GM19438 (cell line): ENCODE results near the gene MRPL50.

Source experiments
- ATAC-seq: cut with Tn5 transposase; IDR thresholded peaks from one replicate; pipeline ENCODE4 v1.9.1; 2021; ENCODE audit warnings: low read depth; ENCODE audit not compliant: unreplicated experiment

The MRPL50 gene

DNA sequence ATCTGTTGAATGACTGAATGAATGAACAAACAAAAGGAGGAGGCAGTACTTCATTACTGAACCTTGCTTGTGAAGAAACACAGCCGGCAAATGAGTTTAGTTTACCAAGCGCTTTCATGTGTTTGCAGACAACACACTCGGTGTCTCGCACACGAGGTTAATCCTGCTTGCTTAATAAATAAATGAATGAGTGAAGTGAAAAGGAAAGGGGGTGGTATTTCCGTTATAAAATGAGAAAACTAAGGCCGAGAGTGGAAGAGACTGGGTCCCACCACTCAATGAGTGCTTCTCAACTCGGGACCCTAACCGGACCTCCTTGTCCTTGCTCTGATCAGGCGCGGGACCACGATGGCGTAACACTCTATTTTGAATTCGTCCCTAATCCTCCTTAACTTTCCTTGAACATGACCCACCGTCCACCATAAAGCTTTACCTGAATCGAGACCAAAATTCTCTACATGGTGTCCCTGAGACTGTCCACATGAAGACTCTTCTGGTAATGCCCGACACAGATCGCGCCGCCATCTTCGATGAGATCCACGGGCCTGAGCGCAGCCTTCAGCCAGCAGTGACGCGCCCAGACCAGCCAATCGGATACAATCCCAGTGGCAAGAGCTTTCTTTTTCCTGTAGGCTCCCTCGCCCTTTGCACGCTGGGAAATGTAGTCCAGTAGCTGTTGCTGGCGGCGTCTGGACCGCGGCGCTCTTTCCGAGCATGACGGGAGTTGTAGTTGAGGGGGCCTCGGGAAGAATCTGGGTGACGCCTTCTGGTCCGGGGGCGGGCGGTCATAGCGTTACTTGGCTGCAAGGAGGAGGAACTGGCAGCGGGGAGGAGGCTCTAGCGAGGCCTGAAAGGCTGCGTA lies at the start of gene MRPL50, which contains the start of gene ZNF189:
Gene MRPL50, minus strand, starts transcription at position 551 of the 862 bp plus-strand sequence. Its CDS starts 26 bp downstream, at position 525.
Gene ZNF189, plus strand, starts transcription at position 784 of the 862 bp plus-strand sequence. CDS start 306 bp downstream, outside the sequence.
- ATAC-seq: peak; percentile 96

DNA sequence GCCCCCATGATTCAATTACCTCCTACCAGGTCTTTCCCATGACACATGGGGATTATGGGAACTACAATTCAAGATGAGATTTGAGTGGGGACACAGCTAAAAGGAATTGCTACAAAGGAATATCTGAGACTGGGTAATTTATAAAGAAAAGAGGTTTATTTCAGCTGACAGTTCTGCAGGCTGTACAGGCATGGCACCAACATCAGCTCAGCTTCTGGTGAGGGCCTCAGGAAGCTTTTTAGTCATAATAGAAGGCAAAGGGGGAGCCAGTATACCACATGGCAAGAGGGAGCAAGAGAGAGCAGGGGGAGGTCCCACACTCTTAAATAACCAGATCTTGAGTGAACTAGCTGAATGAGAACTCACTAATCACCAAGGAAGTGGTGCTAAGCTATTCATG lies 48.3 kb upstream of the MRPL50 start:
- no peak for ATAC-seq

DNA sequence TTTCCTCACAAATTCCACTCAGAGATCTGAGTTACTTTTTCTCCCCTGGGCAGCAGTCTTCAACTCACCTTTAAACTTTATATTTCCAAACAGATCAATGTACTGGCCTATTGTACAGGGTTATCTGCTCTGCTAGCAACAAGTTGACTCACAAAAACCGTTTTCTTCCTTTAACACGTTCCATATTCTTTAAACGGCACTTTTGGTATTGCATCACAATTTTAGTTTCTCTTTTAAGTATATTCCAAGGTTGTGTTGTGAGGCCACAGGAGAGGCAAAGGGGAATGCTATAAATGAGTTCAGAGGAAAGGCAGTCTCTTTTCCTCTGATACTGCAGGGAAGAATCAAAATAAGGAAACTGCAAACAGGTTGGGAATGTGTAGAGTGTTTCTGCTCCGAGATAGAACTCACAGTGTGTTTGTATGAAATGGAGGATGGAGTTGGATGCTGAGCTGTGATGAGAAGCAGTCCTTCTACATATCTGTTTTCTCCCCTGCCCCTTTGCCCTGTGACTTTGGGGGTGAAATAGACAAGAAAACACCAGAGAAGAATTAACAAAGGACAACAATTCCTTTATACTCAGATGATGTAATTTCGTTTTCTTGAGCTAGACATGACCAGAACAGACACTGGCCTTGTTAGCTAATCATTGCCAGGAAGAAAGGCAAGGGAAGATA lies 47.1 kb upstream of the MRPL50 start:
- ATAC-seq: no peak

DNA sequence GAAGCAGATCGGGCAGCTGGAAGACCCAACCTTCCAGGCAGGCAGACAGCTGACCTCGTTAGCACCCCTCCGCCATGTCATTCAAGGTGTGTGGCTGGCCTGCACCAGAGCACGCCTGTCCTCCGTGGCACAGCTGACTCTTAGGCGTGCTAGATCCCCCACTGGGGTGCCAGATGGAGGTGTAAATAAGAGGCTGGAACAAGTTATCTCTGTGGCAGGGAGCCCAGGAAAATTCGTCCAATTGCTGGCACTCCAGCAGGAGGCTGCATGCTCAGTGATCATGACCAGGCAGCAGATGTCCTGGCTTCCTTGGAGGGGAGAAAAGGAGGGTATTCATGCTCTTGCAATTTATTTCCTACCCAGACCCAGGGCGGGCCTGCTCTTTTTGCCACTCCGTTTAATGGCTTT lies 45.0 kb upstream of the MRPL50 start:
- ATAC-seq: no peak

DNA sequence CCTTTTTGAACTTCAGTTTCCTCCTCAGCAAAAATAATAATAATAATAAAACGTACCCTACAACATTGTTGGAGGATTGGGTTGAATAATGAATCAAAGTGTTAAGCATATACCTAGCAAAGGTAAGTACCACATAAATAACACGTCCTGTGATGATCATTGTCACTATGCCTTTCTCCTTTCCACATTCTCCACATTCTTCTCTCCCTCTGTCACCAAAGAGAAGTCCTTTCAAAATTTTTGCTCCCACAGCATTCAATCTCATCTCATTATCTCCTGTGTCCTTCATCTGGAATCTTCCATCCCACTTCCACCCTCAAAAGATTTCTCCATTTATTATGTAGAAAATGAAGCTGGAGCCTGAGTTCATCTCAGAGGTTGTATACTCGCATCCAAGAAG lies 44.3 kb upstream of the MRPL50 start:
- no peak for ATAC-seq

DNA sequence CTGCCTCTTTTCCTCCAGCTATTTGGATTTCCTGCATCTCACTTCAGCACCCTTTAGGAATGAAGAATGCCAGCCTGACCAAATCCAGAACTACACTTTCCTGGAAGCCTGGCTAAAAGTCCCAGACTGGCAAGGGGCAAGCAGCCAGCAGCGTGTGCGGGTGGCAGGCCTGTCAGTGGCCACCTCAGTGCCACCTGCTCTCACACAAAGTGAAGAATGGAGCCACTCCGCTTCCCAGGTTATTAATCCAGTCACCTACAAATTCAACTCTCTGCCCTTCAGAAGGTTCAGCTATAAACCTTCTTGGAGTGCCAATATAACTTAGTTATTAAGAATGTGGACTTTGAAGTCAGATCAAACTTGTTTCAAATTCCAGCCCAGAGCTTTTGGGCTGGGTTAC lies 43.9 kb upstream of the MRPL50 start:
- ATAC-seq: no peak

DNA sequence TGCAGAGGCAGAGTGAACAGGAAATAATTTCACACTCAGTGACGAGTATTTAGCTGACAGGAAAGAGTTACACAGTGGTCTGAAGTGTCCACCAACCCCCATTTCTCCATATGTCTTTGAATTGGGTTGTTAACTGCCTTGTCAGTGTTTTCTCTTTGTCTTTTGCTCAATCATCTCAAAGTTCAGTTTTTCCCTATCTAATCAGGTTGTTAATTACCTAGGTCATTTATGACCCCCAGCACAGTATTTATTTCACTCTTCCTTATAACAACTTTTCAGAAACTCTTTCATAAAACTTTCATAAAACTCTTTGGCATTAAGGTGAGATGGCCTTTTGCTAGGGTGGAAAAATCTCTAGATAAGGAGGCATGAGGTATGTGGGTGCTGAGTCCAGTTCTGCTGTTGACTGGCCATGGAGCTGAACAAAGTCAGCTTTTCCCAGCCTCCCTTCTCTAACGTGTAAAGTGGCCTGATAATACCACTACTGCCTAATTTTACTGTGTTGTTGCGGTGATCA lies 42.4 kb upstream of the MRPL50 start:
- ATAC-seq: no peak

DNA sequence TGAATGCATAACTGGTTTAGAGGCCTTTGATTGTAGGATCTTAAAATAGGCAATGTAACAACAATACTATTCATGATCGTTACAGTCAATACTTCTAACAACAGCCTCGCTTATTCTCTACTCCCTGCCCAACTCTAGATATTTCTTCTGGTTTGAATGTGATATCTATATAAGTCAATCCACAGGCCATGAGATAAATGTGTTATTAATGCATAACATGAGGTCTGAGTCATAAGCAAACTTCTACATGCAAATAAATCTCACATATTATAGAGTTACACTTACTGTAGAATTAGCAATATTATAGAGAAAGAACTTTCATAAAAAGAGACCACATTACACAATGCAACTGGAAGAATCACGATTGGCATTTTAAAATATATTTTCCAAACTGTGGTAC lies 40.1 kb upstream of the MRPL50 start:
- ATAC-seq: no peak

DNA sequence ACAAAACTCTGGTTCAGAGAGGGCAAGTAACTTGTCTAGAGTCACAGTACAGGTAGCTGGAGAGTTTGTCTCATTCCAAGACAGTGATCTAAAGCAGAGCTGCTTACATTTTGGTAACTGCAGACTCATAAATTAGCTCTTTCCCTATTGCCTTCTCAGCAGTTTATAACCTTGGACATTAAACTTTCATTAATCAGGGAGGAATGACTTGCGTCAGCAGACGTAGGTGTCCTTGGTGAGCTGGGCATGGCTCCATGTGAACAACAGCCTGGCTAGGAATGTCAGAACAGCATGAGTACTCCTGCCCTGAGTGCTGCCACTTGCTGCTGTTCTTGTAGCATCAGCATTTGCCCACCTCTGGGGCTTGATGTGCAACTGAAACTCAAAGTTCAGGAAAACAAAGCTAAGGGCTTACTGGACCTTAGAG lies 39.4 kb upstream of the MRPL50 start:
- no peak for ATAC-seq

DNA sequence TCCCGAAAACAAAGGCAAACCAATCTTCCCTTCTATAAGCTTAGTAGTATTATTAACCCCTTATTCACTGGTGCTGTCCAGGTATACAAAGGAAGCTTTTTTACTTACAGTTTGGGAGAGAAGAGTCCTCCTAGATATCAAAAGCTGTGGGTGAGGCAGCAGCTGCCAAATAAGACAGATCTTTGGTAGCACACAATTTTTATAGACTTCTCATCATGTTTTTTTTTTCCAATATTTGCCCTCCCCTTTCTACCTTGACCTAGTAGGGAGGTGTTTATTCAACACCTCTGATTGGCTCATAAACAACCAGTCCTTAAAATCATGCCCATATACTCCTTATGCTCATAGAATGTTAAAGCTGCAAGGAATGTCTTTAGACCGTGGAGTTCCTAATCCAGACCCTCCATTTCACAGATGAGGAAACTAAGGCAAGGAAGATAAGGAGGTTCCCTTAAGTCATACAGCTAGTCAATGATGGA lies 37.2 kb upstream of the MRPL50 start, which contains the start of gene ALDOB:
Gene ALDOB, minus strand, starts transcription at position 174 of the 479 bp plus-strand sequence. CDS start 4,887 bp downstream, outside the sequence.
- no peak for ATAC-seq

- ATAC-seq: no peak
Observed at GRCh38 chr9:101434998-101435397, 36.6 kb upstream of the MRPL50 start.

DNA sequence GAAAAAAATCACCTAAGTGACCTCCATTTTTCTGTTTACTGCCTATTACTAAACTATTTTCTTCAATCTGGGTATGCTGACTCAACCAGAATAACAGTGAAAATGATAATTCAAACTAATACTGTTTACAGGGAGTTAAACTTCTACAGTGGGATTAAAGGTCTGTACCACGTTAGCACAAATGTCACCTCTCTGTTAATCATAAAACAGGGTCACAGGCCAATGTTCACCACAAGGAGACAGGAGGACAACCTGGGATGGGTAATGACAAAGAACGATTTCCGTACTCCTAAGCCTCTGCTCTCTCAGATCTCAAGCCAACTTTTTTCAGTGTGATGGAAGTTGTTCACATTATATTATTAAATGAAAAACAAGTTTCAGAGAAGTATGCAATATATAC lies 34.8 kb upstream of the MRPL50 start:
- ATAC-seq: no peak

GRCh38 chr9:101432740-101433139 lies 34.3 kb upstream of the MRPL50 start:
- ATAC-seq: no peak

- ATAC-seq: no peak
Observed at GRCh38 chr9:101432171-101432570, 33.8 kb upstream of the MRPL50 start.

- no peak for ATAC-seq
Observed at GRCh38 chr9:101429736-101430135, 31.3 kb upstream of the MRPL50 start.

GRCh38 chr9:101428909-101429308 lies 30.5 kb upstream of the MRPL50 start:
- no peak for ATAC-seq

DNA sequence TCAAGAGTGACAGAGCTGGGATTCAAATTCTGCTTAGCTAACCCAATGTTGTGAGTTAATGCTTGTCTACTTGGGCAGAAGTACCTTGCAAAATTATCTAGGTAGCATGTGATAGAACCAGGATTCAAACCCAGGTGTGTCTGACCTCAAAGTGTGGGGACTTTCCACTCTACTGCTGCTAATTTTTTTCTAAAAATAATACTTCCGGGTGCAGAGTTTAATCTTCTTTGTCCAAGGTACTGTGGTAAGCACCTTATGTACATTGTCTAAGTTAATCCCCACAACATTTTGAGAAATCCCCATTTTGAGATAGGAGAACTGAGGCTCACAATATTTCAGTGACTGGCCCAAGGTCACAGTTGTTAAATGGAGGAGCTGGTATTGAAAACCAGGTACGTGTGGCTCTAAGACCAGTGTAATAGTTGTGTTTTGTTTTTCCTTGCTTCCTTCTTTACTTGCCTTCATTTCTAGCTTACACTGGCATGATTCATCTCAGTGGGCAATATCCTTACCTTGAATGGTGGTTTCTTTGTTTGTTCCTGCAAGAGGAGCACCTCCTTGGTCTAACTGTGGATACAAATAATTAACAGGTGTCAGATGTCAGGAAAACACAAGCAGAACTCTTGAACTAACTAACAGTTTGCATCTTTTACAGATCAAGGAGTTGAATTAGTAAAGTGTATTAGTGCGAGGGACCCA lies 29.7 kb upstream of the MRPL50 start:
- ATAC-seq: peak; percentile 70

GRCh38 chr9:101427358-101427757 lies 28.9 kb upstream of the MRPL50 start:
- no peak for ATAC-seq

DNA sequence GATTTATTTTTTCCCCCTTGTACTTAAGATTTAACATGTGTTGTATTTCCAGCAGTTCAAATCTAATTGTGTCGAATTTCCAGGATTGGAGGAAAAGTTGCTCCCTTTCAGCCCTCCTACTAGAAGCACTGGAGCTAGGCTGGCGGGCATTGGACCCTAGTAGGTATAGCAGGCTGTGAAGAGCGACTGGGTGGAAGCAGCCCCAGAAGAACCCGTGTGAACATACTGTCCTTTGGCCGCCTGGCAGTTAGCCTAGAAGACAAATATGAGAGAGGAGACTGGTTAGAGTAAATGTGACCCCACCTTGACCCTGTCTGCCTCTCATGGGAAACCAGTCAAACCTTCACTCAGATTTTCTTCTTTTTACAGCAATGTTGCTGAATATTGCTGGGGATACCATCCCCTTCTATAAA lies 23.2 kb upstream of the MRPL50 start:
- ATAC-seq: no peak

DNA sequence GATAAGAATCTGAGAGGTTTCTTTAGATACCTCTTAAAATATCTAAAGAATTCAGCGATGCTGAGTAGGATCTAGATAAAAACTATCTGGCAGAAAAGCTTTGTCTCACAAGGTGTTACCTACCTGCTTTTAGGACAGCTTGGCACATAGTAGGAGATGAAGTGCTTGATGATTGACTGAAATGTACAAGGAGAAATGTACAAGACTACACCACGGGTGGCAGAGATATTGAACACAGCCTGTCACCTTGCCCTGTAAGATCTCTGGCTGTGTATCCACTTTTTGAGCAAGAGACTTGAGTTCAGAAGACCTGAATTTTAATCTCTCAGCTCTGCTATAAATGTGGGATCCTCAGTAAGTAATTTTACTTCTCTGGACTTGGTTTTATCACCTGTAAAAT lies 21.4 kb upstream of the MRPL50 start:
- no peak for ATAC-seq
